Endodermal cell (in vitro differentiated cells): Measurements from ENCODE around the gene FAM47E. TPM values are rescaled to one million over a fixed set of nuclear protein-coding genes. Genes with fewer than 3 reads are reported as not detected.

Source experiments
- DNase-seq: peaks from one replicate; pipeline ENCODE4 v3.0.0-alpha.2; 2017
- H3K27ac ChIP-seq: 2 replicates; pipeline ENCODE4 v1.5.1; 2013; ENCODE audit warnings: mild to moderate bottlenecking, low read depth, low read length, moderate library complexity
- H3K27me3 ChIP-seq: 2 replicates; pipeline ENCODE4 v1.6.1; 2013; ENCODE audit warnings: mild to moderate bottlenecking, low read length, moderate library complexity; ENCODE audit not compliant: insufficient read depth, control insufficient read depth, poor library complexity, severe bottlenecking
- H3K36me3 ChIP-seq: 2 replicates; pipeline ENCODE4 v1.7.0; 2013; ENCODE audit warnings: mild to moderate bottlenecking, low read length, moderate library complexity; ENCODE audit not compliant: control insufficient read depth, insufficient read depth
- H3K4me1 ChIP-seq: one replicate; pipeline ENCODE4 v1.7.0; 2013; ENCODE audit warnings: low read length; ENCODE audit not compliant: control insufficient read depth, insufficient read depth
- H3K4me3 ChIP-seq: 2 replicates; pipeline ENCODE4 v1.5.1; 2013; ENCODE audit warnings: mild to moderate bottlenecking, low read length, moderate library complexity
- H3K9ac ChIP-seq: 2 replicates; pipeline ENCODE4 v1.6.1; 2013; ENCODE audit warnings: mild to moderate bottlenecking, low read length, moderate library complexity; ENCODE audit not compliant: poor library complexity, severe bottlenecking; ENCODE audit errors: extremely low read depth
- H3K9me3 ChIP-seq: 2 replicates; pipeline ENCODE4 v1.6.1; 2013; ENCODE audit warnings: mild to moderate bottlenecking, low read length, moderate library complexity; ENCODE audit not compliant: control insufficient read depth
- H3K27ac Mint-ChIP-seq: 2 replicates; pipeline ENCODE4 v1.8.0; 2020; ENCODE audit warnings: mixed read lengths
- H3K27me3 Mint-ChIP-seq: 2 replicates; pipeline ENCODE4 v1.8.0; 2021; ENCODE audit warnings: mild to moderate bottlenecking, mixed read lengths; ENCODE audit not compliant: insufficient read depth
- H3K36me3 Mint-ChIP-seq: 2 replicates; pipeline ENCODE4 v1.8.0; 2020; ENCODE audit warnings: low read depth, mixed read lengths
- H3K4me1 Mint-ChIP-seq: 2 replicates; pipeline ENCODE4 v1.8.0; 2020; ENCODE audit warnings: mixed read lengths
- H3K4me3 Mint-ChIP-seq: 2 replicates; pipeline ENCODE4 v1.8.0; 2020; ENCODE audit warnings: mild to moderate bottlenecking, moderate library complexity, mixed read lengths
- H3K9me3 Mint-ChIP-seq: 2 replicates; pipeline ENCODE4 v1.8.0; 2020; ENCODE audit warnings: mild to moderate bottlenecking, mixed read lengths
- WGBS, 2 experiments: methylation state at CpG; one replicate each; pipeline versions ENCODE4 v1.1.5 to v1.1.7; 2013; ENCODE audit warnings: missing lambda C conversion rate in 2 of 2, mixed read lengths in 1 of 2; ENCODE audit not compliant: insufficient coverage in 1 of 2, insufficient read length in 1 of 2; 5-methylcytosine and 5-hydroxymethylcytosine counted together
- total RNA-seq, 2 donors: library from RNA; stranded (reverse); fragmentation: NEBNext Ultra II Directional in 1 of 2; extraction: Animal tissue kit (Norgen Biotek cat#: 25700) in 1 of 2; gene quantifications; 2 replicates in 1 of 2; 3 replicates in 1 of 2; pipeline ENCODE4 v1.2.1, GENCODE V29; 2021
- TF ChIP-seq, protein P1 (sequence below): fragments of 200-600 bp; sonication (generic); conservative IDR thresholded peaks from 2 replicates; pipeline ENCODE4 v1.5.0; 2021; ENCODE audit warnings: antibody characterized with exemption, mild to moderate bottlenecking

The FAM47E gene
- total RNA-seq, 2 donors from 2014 or later = 0.84 to 2.5 TPM

- Histone ChIP-seq H3K27me3 (peaks cover 11% of the 10 kb centered on the region), H3K4me3 (no peak overlapping the region), H3K9ac (no peak overlapping the region), H3K27ac (no peak overlapping the region), H3K4me1 (no peaks in the 10 kb centered on the region), H3K36me3 (no peaks in the 10 kb centered on the region), H3K9me3 (no peaks in the 10 kb centered on the region)
- no peak for DNase-seq
- WGBS, 2 experiments = 84% methylated on average over 1 of the region's 1 CpG; no CpG with 5 or more reads in 1 of the 2 experiments
- peaks cover 15% of the 10 kb centered on the region for H3K27me3 Mint-ChIP-seq
- no peak overlapping the region for H3K4me3 Mint-ChIP-seq
- TF ChIP-seq, protein P1, sequence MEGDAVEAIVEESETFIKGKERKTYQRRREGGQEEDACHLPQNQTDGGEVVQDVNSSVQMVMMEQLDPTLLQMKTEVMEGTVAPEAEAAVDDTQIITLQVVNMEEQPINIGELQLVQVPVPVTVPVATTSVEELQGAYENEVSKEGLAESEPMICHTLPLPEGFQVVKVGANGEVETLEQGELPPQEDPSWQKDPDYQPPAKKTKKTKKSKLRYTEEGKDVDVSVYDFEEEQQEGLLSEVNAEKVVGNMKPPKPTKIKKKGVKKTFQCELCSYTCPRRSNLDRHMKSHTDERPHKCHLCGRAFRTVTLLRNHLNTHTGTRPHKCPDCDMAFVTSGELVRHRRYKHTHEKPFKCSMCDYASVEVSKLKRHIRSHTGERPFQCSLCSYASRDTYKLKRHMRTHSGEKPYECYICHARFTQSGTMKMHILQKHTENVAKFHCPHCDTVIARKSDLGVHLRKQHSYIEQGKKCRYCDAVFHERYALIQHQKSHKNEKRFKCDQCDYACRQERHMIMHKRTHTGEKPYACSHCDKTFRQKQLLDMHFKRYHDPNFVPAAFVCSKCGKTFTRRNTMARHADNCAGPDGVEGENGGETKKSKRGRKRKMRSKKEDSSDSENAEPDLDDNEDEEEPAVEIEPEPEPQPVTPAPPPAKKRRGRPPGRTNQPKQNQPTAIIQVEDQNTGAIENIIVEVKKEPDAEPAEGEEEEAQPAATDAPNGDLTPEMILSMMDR = no peak
- peaks cover 2% of the 10 kb centered on the region for H3K9me3 Mint-ChIP-seq
- H3K4me1 Mint-ChIP-seq = peaks cover 6% of the 10 kb centered on the region
- no peak overlapping the region for H3K27ac Mint-ChIP-seq
- peaks cover 6% of the 10 kb centered on the region for H3K36me3 Mint-ChIP-seq
Observed at GRCh38 chr4:76311896-76312331, 60.4 kb downstream of the FAM47E start.

DNA sequence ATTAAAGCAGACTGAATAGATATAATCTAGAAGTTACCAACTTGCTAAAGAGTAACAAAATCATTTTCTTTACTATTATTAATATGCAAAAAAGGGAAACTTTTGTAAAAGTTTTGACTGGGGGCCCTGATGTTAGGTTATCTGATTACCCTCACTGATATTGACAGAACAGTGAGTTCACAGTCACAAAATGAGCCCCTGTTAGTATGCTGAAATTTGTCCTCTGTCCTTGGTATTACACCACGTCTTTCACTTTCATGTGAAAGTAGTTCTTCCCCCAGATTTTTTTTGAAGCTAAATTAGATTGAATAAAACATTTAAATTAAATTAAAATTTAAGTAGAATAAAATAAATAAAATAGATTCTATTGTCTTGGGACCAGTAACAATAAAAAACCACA is 60.9 kb downstream of the FAM47E start:
- Histone ChIP-seq H3K36me3 (no peaks in the 10 kb centered on the region), H3K27ac (no peak overlapping the region), H3K4me1 (no peaks in the 10 kb centered on the region), H3K9ac (no peak overlapping the region), H3K9me3 (no peaks in the 10 kb centered on the region), H3K27me3 (peaks cover 8% of the 10 kb centered on the region), H3K4me3 (no peak overlapping the region)
- Mint-ChIP-seq H3K27me3 (peaks cover 13% of the 10 kb centered on the region), H3K27ac (no peak overlapping the region), H3K4me1 (peaks cover 6% of the 10 kb centered on the region), H3K36me3 (peaks cover 6% of the 10 kb centered on the region), H3K9me3 (peaks cover 3% of the 10 kb centered on the region), H3K4me3 (no peak overlapping the region)
- no peak for DNase-seq
- TF ChIP-seq, protein P1 = no peak
- 53% methylated on average over 1 of the region's 1 CpG; no CpG with 5 or more reads in 1 of the 2 experiments for WGBS, 2 experiments

DNA sequence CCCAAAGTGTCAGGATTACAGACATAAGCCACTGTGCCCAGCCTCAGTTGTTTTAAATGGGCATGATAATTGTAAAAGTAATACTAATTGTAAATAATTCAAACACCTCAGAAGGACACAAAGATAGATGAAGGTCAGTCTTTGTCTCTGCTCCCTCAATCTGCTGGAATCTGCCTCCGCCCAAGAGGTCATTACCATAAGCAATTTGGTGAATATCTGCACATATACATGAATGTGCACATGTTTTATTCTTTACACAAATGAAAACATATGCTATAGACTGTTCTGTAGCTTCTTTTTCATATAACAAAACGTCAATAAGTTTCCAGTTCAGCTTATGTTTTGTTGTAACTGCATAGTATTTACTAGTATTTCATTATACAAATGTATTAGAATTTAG is 62.0 kb downstream of the FAM47E start:
- 82% methylated on average over 1 of the region's 2 CpGs; no CpG with 5 or more reads in 1 of the 2 experiments for WGBS, 2 experiments
- Mint-ChIP-seq H3K27me3 (peaks cover 6% of the 10 kb centered on the region), H3K27ac (no peak overlapping the region), H3K4me3 (no peak overlapping the region), H3K4me1 (peaks cover 4% of the 10 kb centered on the region), H3K36me3 (peaks cover 6% of the 10 kb centered on the region), H3K9me3 (peaks cover 3% of the 10 kb centered on the region)
- TF ChIP-seq, protein P1 = no peak
- H3K4me1 ChIP-seq = no peaks in the 10 kb centered on the region
- no peak overlapping the region for H3K27ac ChIP-seq
- no peak overlapping the region for H3K4me3 ChIP-seq
- no peak overlapping the region for H3K9ac ChIP-seq
- no peaks in the 10 kb centered on the region for H3K9me3 ChIP-seq
- no peaks in the 10 kb centered on the region for H3K36me3 ChIP-seq
- no peak for DNase-seq
- no peaks in the 10 kb centered on the region for H3K27me3 ChIP-seq
